B cell (primary cell): Measurements from ENCODE around the gene OR6M1. TPM values are rescaled to one million over a fixed set of nuclear protein-coding genes. Genes with fewer than 3 reads are reported as not detected.

Experiments used
- ATAC-seq: fragments of 200-7000 bp; cut with Tn5 transposase; one replicate; pipeline ENCODE4 v1.10.0; 2021; ENCODE audit warnings: low read depth, mild to moderate bottlenecking, moderate number of reproducible peaks, moderate library complexity
- CTCF ChIA-PET: fragments of 350-600 bp; sonication (Branson Sonifier 250); formaldehyde crosslinking; loops from one replicate; lab custom pipeline; 2021; ENCODE audit warnings: antibody characterized with exemption, inconsistent platforms; lab: Charles Lee
- POLR2A ChIA-PET: fragments of 350-600 bp; sonication (Branson Sonifier 250); formaldehyde crosslinking; loops from one replicate; lab custom pipeline; 2021; ENCODE audit warnings: antibody characterized with exemption; lab: Charles Lee
- DNase-seq: peaks from one replicate; pipeline ENCODE4 v3.0.0; 2013
- H2AFZ ChIP-seq: 2 replicates; pipeline ENCODE4 v1.6.1; 2012; ENCODE audit warnings: mild to moderate bottlenecking, low read depth, low read length; ENCODE audit not compliant: insufficient read depth, poor library complexity, severe bottlenecking
- H3K27ac ChIP-seq, 2 donors: 1 replicate in 1 of 2; 2 replicates in 1 of 2; pipeline ENCODE4 v1.5.1; 2012 to 2013; ENCODE audit warnings: low read length in 2 of 2, mild to moderate bottlenecking in 2 of 2, moderate library complexity in 1 of 2
- H3K27me3 ChIP-seq, 4 experiments: fragments of 200-600 bp in 1 of 4; sonication (generic) in 1 of 4; replicated peaks in 1 of 4; 1 replicate in 2 of 4; 2 replicates in 2 of 4; pipeline versions ENCODE4 v1.6.1 to v1.7.0; 2013 to 2016; ENCODE audit warnings: low read length in 3 of 4, mild to moderate bottlenecking in 2 of 4, mixed read lengths in 1 of 4, moderate library complexity in 1 of 4; ENCODE audit not compliant: insufficient read depth in 4 of 4, control insufficient read depth in 3 of 4; ENCODE audit errors: control extremely low read depth in 1 of 4
- H3K36me3 ChIP-seq, 2 experiments: replicated peaks in 1 of 2; 1 replicate in 1 of 2; 2 replicates in 1 of 2; pipeline versions ENCODE4 v1.6.1 to v1.7.1; 2013; ENCODE audit warnings: low read length in 1 of 2; ENCODE audit not compliant: insufficient read depth in 2 of 2, control insufficient read depth in 1 of 2; ENCODE audit errors: control extremely low read depth in 1 of 2, extremely low read depth in 1 of 2
- H3K4me1 ChIP-seq, 2 donors: fragments of 200-600 bp in 1 of 2; sonication (generic) in 1 of 2; 1 replicate in 1 of 2; 2 replicates in 1 of 2; pipeline versions ENCODE4 v1.5.1 to v1.6.1; 2013 to 2017; ENCODE audit warnings: low read length in 2 of 2; ENCODE audit not compliant: control insufficient read depth in 2 of 2, insufficient read depth in 2 of 2
- H3K4me2 ChIP-seq: replicated peaks from 2 replicates; pipeline ENCODE3; 2012; ENCODE audit warnings: mild to moderate bottlenecking, low read depth, low read length; ENCODE audit not compliant: poor library complexity, severe bottlenecking
- H3K4me3 ChIP-seq, 5 experiments: fragments of 200-600 bp in 1 of 5; sonication (generic) in 1 of 5; 1 replicate in 3 of 5; 2 replicates in 2 of 5; pipeline versions ENCODE4 v1.5.1 to v1.7.0; 2011 to 2016; ENCODE audit warnings: low read length in 4 of 5, mild to moderate bottlenecking in 4 of 5, low read depth in 2 of 5, control low read depth in 1 of 5, moderate library complexity in 1 of 5; ENCODE audit not compliant: insufficient read depth in 1 of 5; ENCODE audit errors: control extremely low read depth in 1 of 5, extremely low read depth in 1 of 5
- H3K79me2 ChIP-seq: fragments of 200-600 bp; sonication (generic); one replicate; pipeline ENCODE4 v1.6.0; 2016; ENCODE audit warnings: low read length; ENCODE audit not compliant: control insufficient read depth, insufficient read depth
- H3K9ac ChIP-seq: fragments of 200-600 bp; sonication (generic); 2 replicates; pipeline ENCODE4 v1.6.1; 2017; ENCODE audit warnings: mild to moderate bottlenecking, low read length, moderate library complexity
- H3K9me3 ChIP-seq, 3 donors: one replicate each; pipeline versions ENCODE4 v1.6.1 to v1.7.1; 2013; ENCODE audit warnings: low read length in 2 of 3; ENCODE audit not compliant: control insufficient read depth in 2 of 3, insufficient read depth in 1 of 3; ENCODE audit errors: control extremely low read depth in 1 of 3
- H4K20me1 ChIP-seq: 2 replicates; pipeline ENCODE4 v1.6.0; 2012; ENCODE audit warnings: mild to moderate bottlenecking, low read length; ENCODE audit not compliant: insufficient read depth, control insufficient read depth, poor library complexity, severe bottlenecking
- H3K27ac Mint-ChIP-seq: one replicate; pipeline ENCODE4 v1.8.0; 2021; ENCODE audit warnings: mixed read lengths
- H3K27me3 Mint-ChIP-seq: one replicate; pipeline ENCODE4 v1.8.0; 2021; ENCODE audit warnings: mixed read lengths
- H3K4me1 Mint-ChIP-seq: one replicate; pipeline ENCODE4 v1.8.0; 2021; ENCODE audit warnings: mixed read lengths
- H3K4me3 Mint-ChIP-seq: one replicate; pipeline ENCODE4 v1.8.0; 2021; ENCODE audit warnings: mixed read lengths
- H3K9me3 Mint-ChIP-seq: one replicate; pipeline ENCODE4 v1.8.0; 2022; ENCODE audit warnings: mixed read lengths; ENCODE audit not compliant: insufficient read depth
- EZH2 ChIP-seq: IDR thresholded peaks from 2 replicates; pipeline ENCODE4 v1.6.1; 2012; ENCODE audit warnings: borderline replicate concordance, low read depth, mild to moderate bottlenecking, moderate library complexity, low read length; ENCODE audit not compliant: insufficient read depth, poor library complexity, severe bottlenecking
- WGBS: methylation state at CpG from one replicate; pipeline ENCODE4 v1.1.5; 2013; ENCODE audit warnings: missing lambda C conversion rate; ENCODE audit not compliant: insufficient coverage; 5-methylcytosine and 5-hydroxymethylcytosine counted together
- intact Hi-C: fragments of 100-400 bp; cut with micrococcal nuclease; formaldehyde crosslinking; loops from one replicate; pipeline ENCODE4 v1.10.0; 2022
- polyA plus RNA-seq: library from polyadenylated mRNA; depleted of rRNA; stranded (reverse); fragments of >200 nt; gene quantifications from 2 replicates; pipeline ENCODE4 v1.2.3, GENCODE V29; 2012
- total RNA-seq, 2 donors: library from RNA; stranded (reverse); fragments of 120-200 nt in 1 of 2; gene quantifications; 1 replicate in 1 of 2; 2 replicates in 1 of 2; pipeline versions ENCODE4 v1.2.3 to v1.2.4, GENCODE V29; 2013 to 2022
- TF ChIP-seq, protein P1 (sequence below): fragments of 200-600 bp; IDR thresholded peaks from one replicate; pipeline ENCODE4 v1.8.0; 2022; ENCODE audit warnings: antibody characterized with exemption, mild to moderate bottlenecking

OR6M1 gene
- total and polyA plus RNA-seq, 2 donors (not counting 1 experiment from before 2014, with no cell fraction given) = not detected

GRCh38 chr11:123783536-123783935 is 22.6 kb downstream of the OR6M1 start:
- ChIA-PET CTCF (no interaction called here), POLR2A (no interaction called here)
- Histone ChIP-seq H3K9me3 (no peaks in the 10 kb centered on the region), H3K4me2 (no peak overlapping the region), H4K20me1 (no peaks in the 10 kb centered on the region), H3K79me2 (no peaks in the 10 kb centered on the region), H3K27ac (no peak overlapping the region), H3K9ac (no peak overlapping the region), H3K36me3 (no peaks in the 10 kb centered on the region), H3K27me3 (peaks cover 0 to 3% (median 0%) of the 10 kb centered on the region in 4 experiments), H3K4me1 (no peaks in the 10 kb centered on the region), H2AFZ (no peak overlapping the region), H3K4me3 (no peak overlapping the region)
- ATAC-seq (no peak), DNase-seq (no peak)
- Mint-ChIP-seq H3K4me3 (no peak overlapping the region), H3K9me3 (no peaks in the 10 kb centered on the region), H3K4me1 (no peaks in the 10 kb centered on the region), H3K27me3 (peaks cover 17% of the 10 kb centered on the region), H3K27ac (no peak overlapping the region)
- WGBS = no CpG with 5 or more reads among the region's 1 CpG
- intact Hi-C loops = no loop called here
- TF ChIP-seq, protein P1, sequence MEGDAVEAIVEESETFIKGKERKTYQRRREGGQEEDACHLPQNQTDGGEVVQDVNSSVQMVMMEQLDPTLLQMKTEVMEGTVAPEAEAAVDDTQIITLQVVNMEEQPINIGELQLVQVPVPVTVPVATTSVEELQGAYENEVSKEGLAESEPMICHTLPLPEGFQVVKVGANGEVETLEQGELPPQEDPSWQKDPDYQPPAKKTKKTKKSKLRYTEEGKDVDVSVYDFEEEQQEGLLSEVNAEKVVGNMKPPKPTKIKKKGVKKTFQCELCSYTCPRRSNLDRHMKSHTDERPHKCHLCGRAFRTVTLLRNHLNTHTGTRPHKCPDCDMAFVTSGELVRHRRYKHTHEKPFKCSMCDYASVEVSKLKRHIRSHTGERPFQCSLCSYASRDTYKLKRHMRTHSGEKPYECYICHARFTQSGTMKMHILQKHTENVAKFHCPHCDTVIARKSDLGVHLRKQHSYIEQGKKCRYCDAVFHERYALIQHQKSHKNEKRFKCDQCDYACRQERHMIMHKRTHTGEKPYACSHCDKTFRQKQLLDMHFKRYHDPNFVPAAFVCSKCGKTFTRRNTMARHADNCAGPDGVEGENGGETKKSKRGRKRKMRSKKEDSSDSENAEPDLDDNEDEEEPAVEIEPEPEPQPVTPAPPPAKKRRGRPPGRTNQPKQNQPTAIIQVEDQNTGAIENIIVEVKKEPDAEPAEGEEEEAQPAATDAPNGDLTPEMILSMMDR = no peak
- no peak for TF ChIP-seq EZH2

GRCh38 chr11:123778511-123778910 is 27.6 kb downstream of the OR6M1 start:
- no peak overlapping the region for H2AFZ ChIP-seq
- ATAC-seq = no peak
- no peak overlapping the region for H3K27ac Mint-ChIP-seq
- H3K27ac ChIP-seq = no peak overlapping the region
- H3K4me2 ChIP-seq = no peak overlapping the region
- no CpG with 5 or more reads among the region's 1 CpG for WGBS
- H4K20me1 ChIP-seq = no peaks in the 10 kb centered on the region
- ChIA-PET CTCF (no interaction called here), POLR2A (no interaction called here)
- no peaks in the 10 kb centered on the region for H3K36me3 ChIP-seq
- H3K27me3 ChIP-seq = peaks cover 0 to 3% (median 0%) of the 10 kb centered on the region in 4 experiments
- DNase-seq = no peak
- no peak for TF ChIP-seq EZH2
- TF ChIP-seq, protein P1 = no peak
- no peak overlapping the region for H3K4me3 Mint-ChIP-seq
- no peaks in the 10 kb centered on the region for H3K9me3 ChIP-seq
- no peaks in the 10 kb centered on the region for H3K9me3 Mint-ChIP-seq
- no peaks in the 10 kb centered on the region for H3K4me1 ChIP-seq
- no peaks in the 10 kb centered on the region for H3K79me2 ChIP-seq
- intact Hi-C loops = no loop called here
- no peak overlapping the region for H3K9ac ChIP-seq
- no peak overlapping the region for H3K4me3 ChIP-seq
- H3K27me3 Mint-ChIP-seq = peaks cover 15% of the 10 kb centered on the region
- no peaks in the 10 kb centered on the region for H3K4me1 Mint-ChIP-seq
